H1 (cell line): ENCODE measurements around the gene PPP1R7. TPM values are rescaled to one million over a fixed set of nuclear protein-coding genes. Genes with fewer than 3 reads are reported as not detected.

Experiments
- CTCF ChIA-PET: fragments of 300-600 bp; sonication (Branson Sonifier 250); formaldehyde crosslinking; loops from one replicate; lab custom pipeline; 2021; ENCODE audit not compliant: partially characterized antibody; lab: Charles Lee
- POLR2A ChIA-PET: fragments of 300-600 bp; sonication (Branson Sonifier 250); formaldehyde crosslinking; loops from one replicate; lab custom pipeline; 2021; ENCODE audit warnings: inconsistent platforms; ENCODE audit not compliant: partially characterized antibody; lab: Charles Lee
- DNase-seq, 2 experiments: peaks; one replicate each; pipeline versions ENCODE4 v3.0.0 to v3.0.0-alpha.2; 2010 to 2022; ENCODE audit warnings: low spot score in 2 of 2, low read depth in 1 of 2, mixed read lengths in 1 of 2
- FAIRE-seq: peaks from 2 replicates; lab custom pipeline; 2011; peaks lifted over from hg19 to GRCh38; lab: Jason Lieb, UNC
- H2AFZ ChIP-seq: 2 replicates; pipeline ENCODE4 v1.8.1; 2012; ENCODE audit warnings: low read length, inconsistent platforms
- H2AK5ac ChIP-seq: 2 replicates; pipeline ENCODE4 v1.6.1; 2013; ENCODE audit warnings: low read depth, low read length
- H2BK120ac ChIP-seq: replicated peaks from 2 replicates; pipeline ENCODE3; 2013; ENCODE audit warnings: low read depth, low read length, inconsistent platforms
- H2BK12ac ChIP-seq: 2 replicates; pipeline ENCODE4 v1.6.1; 2013; ENCODE audit warnings: low read depth, low read length
- H2BK15ac ChIP-seq: 2 replicates; pipeline ENCODE4 v1.6.1; 2013; ENCODE audit warnings: low read length
- H2BK20ac ChIP-seq: 2 replicates; pipeline ENCODE4 v1.6.1; 2013; ENCODE audit warnings: low read length
- H2BK5ac ChIP-seq: 2 replicates; pipeline ENCODE4 v1.6.1; 2013; ENCODE audit warnings: low read depth, low read length
- H3K14ac ChIP-seq: 2 replicates; pipeline ENCODE4 v1.6.1; 2013; ENCODE audit warnings: inconsistent platforms; ENCODE audit not compliant: insufficient read length
- H3K18ac ChIP-seq: 2 replicates; pipeline ENCODE4 v1.6.1; 2013; ENCODE audit warnings: low read length; ENCODE audit errors: extremely low read depth
- H3K23ac ChIP-seq: 2 replicates; pipeline ENCODE4 v1.6.1; 2013; ENCODE audit warnings: inconsistent platforms; ENCODE audit not compliant: insufficient read length
- H3K23me2 ChIP-seq: 2 replicates; pipeline ENCODE4 v1.6.1; 2013; ENCODE audit warnings: low read depth, low read length
- H3K27ac ChIP-seq: 2 replicates; pipeline ENCODE4 v1.6.1; 2011; ENCODE audit warnings: low read depth, low read length, inconsistent platforms
- H3K27me3 ChIP-seq, 4 experiments: replicated peaks in 1 of 4; 1 replicate in 1 of 4; 2 replicates in 3 of 4; pipeline versions ENCODE4 v1.6.1 to v1.8.1; 2011 to 2013; ENCODE audit warnings: low read length in 3 of 4, mild to moderate bottlenecking in 3 of 4, inconsistent platforms in 2 of 4, mixed read lengths in 2 of 4, moderate library complexity in 1 of 4; ENCODE audit not compliant: control insufficient read depth in 3 of 4, insufficient read depth in 3 of 4; ENCODE audit errors: extremely low read depth in 1 of 4
- H3K36me3 ChIP-seq, 4 experiments: 2 replicates each; pipeline versions ENCODE4 v1.6.1 to v1.8.1; 2011 to 2013; ENCODE audit warnings: mild to moderate bottlenecking in 4 of 4, low read length in 3 of 4, moderate library complexity in 2 of 4, control low read depth in 1 of 4, inconsistent platforms in 1 of 4; ENCODE audit not compliant: insufficient read depth in 4 of 4, control insufficient read depth in 2 of 4
- H3K4ac ChIP-seq: replicated peaks from 2 replicates; pipeline ENCODE3; 2013; ENCODE audit warnings: low read length, low read depth, mixed read lengths, inconsistent platforms; ENCODE audit not compliant: insufficient read length
- H3K4me1 ChIP-seq, 4 experiments: replicated peaks in 1 of 4; 1 replicate in 1 of 4; 2 replicates in 3 of 4; pipeline versions ENCODE4 v1.6.1 to v1.8.1; 2011 to 2013; ENCODE audit warnings: low read length in 3 of 4, inconsistent platforms in 2 of 4, mixed read lengths in 1 of 4; ENCODE audit not compliant: insufficient read depth in 4 of 4, control insufficient read depth in 3 of 4
- H3K4me2 ChIP-seq, 2 experiments: 2 replicates each; pipeline versions ENCODE4 v1.6.1 to v1.8.1; 2011 to 2013; ENCODE audit warnings: low read depth in 2 of 2, low read length in 2 of 2, control low read depth in 1 of 2, inconsistent platforms in 1 of 2, mild to moderate bottlenecking in 1 of 2; ENCODE audit not compliant: insufficient read depth in 1 of 2
- H3K4me3 ChIP-seq, 4 experiments: fragments of 200-600, 300-600 bp in 1 of 4; sonication (generic), shearing (Covaris generic), sonication (Bioruptor Twin) in 1 of 4; 2 replicates each; pipeline versions ENCODE4 v1.5.1 to v1.8.1; 2011 to 2016; ENCODE audit warnings: low read length in 4 of 4, low read depth in 3 of 4, control low read depth in 2 of 4, inconsistent platforms in 2 of 4, mild to moderate bottlenecking in 2 of 4, mixed read lengths in 1 of 4, moderate library complexity in 1 of 4; ENCODE audit not compliant: insufficient read depth in 2 of 4; ENCODE audit errors: extremely low read depth in 1 of 4
- H3K56ac ChIP-seq: replicated peaks from 2 replicates; pipeline ENCODE3; 2013; ENCODE audit warnings: low read depth, mild to moderate bottlenecking, mixed read lengths, low read length, inconsistent platforms; ENCODE audit not compliant: insufficient read length
- H3K79me1 ChIP-seq: 2 replicates; pipeline ENCODE4 v1.6.1; 2013; ENCODE audit warnings: low read depth, low read length, control low read depth
- H3K79me2 ChIP-seq, 2 experiments: 2 replicates each; pipeline versions ENCODE4 v1.6.1 to v1.8.1; 2012 to 2013; ENCODE audit warnings: low read length in 2 of 2, mild to moderate bottlenecking in 2 of 2, inconsistent platforms in 1 of 2; ENCODE audit not compliant: insufficient read depth in 2 of 2, control insufficient read depth in 1 of 2
- H3K9ac ChIP-seq, 4 experiments: replicated peaks in 1 of 4; 1 replicate in 1 of 4; 2 replicates in 3 of 4; pipeline versions ENCODE4 v1.6.1 to v1.8.1; 2011 to 2013; ENCODE audit warnings: low read depth in 3 of 4, low read length in 3 of 4, control low read depth in 2 of 4, mild to moderate bottlenecking in 2 of 4, moderate library complexity in 2 of 4, inconsistent platforms in 1 of 4; ENCODE audit errors: extremely low read depth in 1 of 4
- H3K9me3 ChIP-seq, 2 experiments: 2 replicates each; pipeline versions ENCODE4 v1.6.1 to v1.8.1; 2012 to 2013; ENCODE audit warnings: mild to moderate bottlenecking in 2 of 2, moderate library complexity in 2 of 2, control low read depth in 1 of 2, inconsistent platforms in 1 of 2, low read depth in 1 of 2, low read length in 1 of 2, mixed read lengths in 1 of 2; ENCODE audit not compliant: insufficient read depth in 2 of 2
- H4K20me1 ChIP-seq, 2 experiments: replicated peaks in 1 of 2; 2 replicates each; pipeline versions ENCODE3 to v1.8.1; 2011 to 2013; ENCODE audit warnings: inconsistent platforms in 2 of 2, low read length in 2 of 2, mild to moderate bottlenecking in 1 of 2; ENCODE audit not compliant: insufficient read depth in 2 of 2, control insufficient read depth in 1 of 2
- H4K5ac ChIP-seq: 2 replicates; pipeline ENCODE4 v1.6.1; 2013; ENCODE audit warnings: low read length, low read depth, mixed read lengths, inconsistent platforms; ENCODE audit not compliant: insufficient read length
- H4K8ac ChIP-seq: 2 replicates; pipeline ENCODE4 v1.8.0; 2013; ENCODE audit warnings: mild to moderate bottlenecking, moderate library complexity, low read length, inconsistent platforms; ENCODE audit not compliant: insufficient read depth; ENCODE audit errors: extremely low read depth
- H4K91ac ChIP-seq: replicated peaks from 2 replicates; pipeline ENCODE3; 2013; ENCODE audit warnings: low read length, mixed read lengths, inconsistent platforms; ENCODE audit not compliant: insufficient read length
- BRCA1 ChIP-seq: IDR thresholded peaks from 2 replicates; pipeline ENCODE4 v1.6.1; 2012; ENCODE audit warnings: low read depth, low read length, improper control_type of control experiment
- CEBPB ChIP-seq: IDR thresholded peaks from 2 replicates; pipeline ENCODE4 v1.6.1; 2012; ENCODE audit warnings: low read depth, low read length
- EZH2 ChIP-seq: fragments of 200-600 bp; sonication (generic); IDR thresholded peaks from 2 replicates; pipeline ENCODE4 v1.7.1; 2012; ENCODE audit warnings: low read depth, mild to moderate bottlenecking, moderate library complexity, low read length, inconsistent platforms; ENCODE audit not compliant: severe bottlenecking
- GTF2F1 ChIP-seq: IDR thresholded peaks from 2 replicates; pipeline ENCODE4 v1.6.1; 2012; ENCODE audit warnings: low read depth, low read length, improper control_type of control experiment, borderline replicate concordance
- KDM4A ChIP-seq: IDR thresholded peaks from one replicate; pipeline ENCODE4 v1.7.1; 2012; ENCODE audit warnings: low read depth, mild to moderate bottlenecking, moderate library complexity, low read length, inconsistent platforms; ENCODE audit not compliant: severe bottlenecking
- RBBP5 ChIP-seq: IDR thresholded peaks from 2 replicates; pipeline ENCODE4 v1.7.1; 2012; ENCODE audit warnings: low read depth, mild to moderate bottlenecking, inconsistent platforms, low read length, moderate library complexity, borderline replicate concordance
- SIRT6 ChIP-seq: IDR thresholded peaks from one replicate; pipeline ENCODE4 v1.7.1; 2012; ENCODE audit warnings: low read length, inconsistent platforms
- SIX5 ChIP-seq: IDR thresholded peaks from 2 replicates; pipeline ENCODE4 v1.6.1; 2011; ENCODE audit warnings: mild to moderate bottlenecking, low read depth, low read length
- SP2 ChIP-seq: IDR thresholded peaks from 2 replicates; pipeline ENCODE4 v1.6.1; 2012; ENCODE audit warnings: mild to moderate bottlenecking, low read length, inconsistent platforms
- SP4 ChIP-seq: IDR thresholded peaks from 2 replicates; pipeline ENCODE4 v1.6.1; 2012; ENCODE audit warnings: low read length, inconsistent platforms
- TAF7 ChIP-seq: optimal IDR thresholded peaks from 2 replicates; pipeline ENCODE3; 2011; ENCODE audit warnings: low read depth, mild to moderate bottlenecking, inconsistent platforms, low read length, moderate library complexity, borderline replicate concordance
- TCF12 ChIP-seq: IDR thresholded peaks from 2 replicates; pipeline ENCODE4 v1.6.1; 2011; ENCODE audit warnings: low read depth, mild to moderate bottlenecking, low read length
- TEAD4 ChIP-seq: IDR thresholded peaks from 2 replicates; pipeline ENCODE4 v1.6.1; 2012; ENCODE audit warnings: low read depth, low read length, inconsistent platforms, mixed read lengths
- YY1 ChIP-seq: IDR thresholded peaks from 2 replicates; pipeline ENCODE4 v1.6.1; 2011; ENCODE audit warnings: low read depth, mild to moderate bottlenecking, low read length
- ZNF274 ChIP-seq: IDR thresholded peaks from 2 replicates; pipeline ENCODE4 v1.7.0; 2012; ENCODE audit warnings: low read length, borderline replicate concordance; ENCODE audit errors: extremely low read depth
- WGBS, 2 experiments: shearing (Covaris generic) in 1 of 2; methylation state at CpG; one replicate each; pipeline versions ENCODE4 v1.1.6 to v1.1.7; 2013 to 2015; ENCODE audit warnings: low lambda C conversion rate in 2 of 2, mixed read lengths in 2 of 2, inconsistent platforms in 1 of 2, low coverage in 1 of 2, missing lambda C conversion rate in 1 of 2; ENCODE audit not compliant: insufficient replicate concordance in 2 of 2, insufficient coverage in 1 of 2, insufficient read length in 1 of 2; ENCODE audit errors: extremely low coverage in 1 of 2, missing lambda C conversion rate in 1 of 2; 5-methylcytosine and 5-hydroxymethylcytosine counted together
- polyA plus RNA-seq, 7 experiments: library from polyadenylated mRNA; depleted of rRNA in 3 of 7; stranded (reverse) in 5 of 7; unstranded in 2 of 7; fragments of >200 nt in 5 of 7; fragments of 200-250 nt in 2 of 7; gene quantifications; 1 replicate in 5 of 7; 2 replicates in 1 of 7; 4 replicates in 1 of 7; pipeline versions ENCODE4 v1.2.1 to v1.2.3, GENCODE V29; 2011 to 2013; ENCODE audit warnings: missing spikeins in 2 of 7, mixed read lengths in 2 of 7
- total RNA-seq: library from RNA; stranded (reverse); fragmentation: NEBNext Ultra II Directional; extraction: Animal tissue kit (Norgen Biotek cat#: 25700); gene quantifications from 2 replicates; pipeline ENCODE4 v1.2.1, GENCODE V29; 2021

The PPP1R7 gene
- total and polyA plus RNA-seq, 2 of the 8 experiments (the other 6 are each of a cell fraction or from before 2014, with no cell fraction given): 22.2 to 64.0 TPM

GRCh38 chr2:241207641-241208040 is 57.4 kb downstream of the PPP1R7 start:
- Histone ChIP-seq H3K27ac (no peak overlapping the region), H2AK5ac (no peak overlapping the region), H3K14ac (no peak overlapping the region), H4K8ac (no peak overlapping the region), H3K4ac (no peak overlapping the region), H2BK20ac (no peak overlapping the region), H3K9me3 (no peaks in the 10 kb centered on the region), H3K36me3 (no peaks in the 10 kb centered on the region), H3K4me1 (peaks cover 0 to 2% (median 0%) of the 10 kb centered on the region in 4 experiments; a peak in 1 of 7 replicates), H2BK120ac (no peak overlapping the region), H2BK5ac (no peak overlapping the region), H4K5ac (no peak overlapping the region)
- 88% methylated on average over 6 of the region's 6 CpGs; no CpG with 5 or more reads in 1 of the 2 experiments for WGBS, 2 experiments
- no peak for FAIRE-seq
- TF ChIP-seq BRCA1 (no peak), TEAD4 (no peak), RBBP5 (no peak), SIX5 (no peak), SIRT6 (no peak), SP4 (no peak), SP2 (no peak), EZH2 (no peak), ZNF274 (no peak), KDM4A (no peak), TAF7 (no peak), CEBPB (no peak), TCF12 (no peak), YY1 (no peak), GTF2F1 (no peak)
- TF ChIP-seq, all 59 proteins: peak for 0
- DNase-seq: no peak
- ChIA-PET CTCF (interaction anchor here (0.8 to 2.0 kb wide), 2 partner anchors 9 to 21 kb away, joined by 3 to 6 read pairs; no protein-coding TSS in a partner anchor), POLR2A (interaction anchor here (0.9 to 1.4 kb wide), 3 partner anchors 8 to 20 kb away, joined by 3 to 5 read pairs (median 4); partner anchors contain the start of gene ANO7)
- no peak overlapping the region for H3K18ac ChIP-seq
- no peaks in the 10 kb centered on the region for H3K79me2 ChIP-seq
- H3K23ac ChIP-seq: no peak overlapping the region
- no peak overlapping the region for H2AFZ ChIP-seq
- no peaks in the 10 kb centered on the region for H3K23me2 ChIP-seq
- H2BK15ac ChIP-seq: no peak overlapping the region
- no peak overlapping the region for H3K4me2 ChIP-seq
- no peak overlapping the region; the same call in 1 of the 2 replicates for H2BK12ac ChIP-seq
- H3K79me1 ChIP-seq: no peaks in the 10 kb centered on the region
- H4K91ac ChIP-seq: no peak overlapping the region
- H3K4me3 ChIP-seq: no peak overlapping the region
- H3K27me3 ChIP-seq: no peaks in the 10 kb centered on the region
- no peak overlapping the region for H3K9ac ChIP-seq
- no peak overlapping the region for H3K56ac ChIP-seq
- no peaks in the 10 kb centered on the region for H4K20me1 ChIP-seq
